MM.1S (cell line): ENCODE data around the gene CCM2L.

ENCODE experiments used
- EZH2 ChIP-seq: fragments of 300-600 bp; sonication (generic); optimal IDR thresholded peaks from 2 replicates; pipeline ENCODE3; 2017; ENCODE audit warnings: low read depth, mild to moderate bottlenecking, antibody characterized with exemption, low read length, mixed read lengths
- TF ChIP-seq, protein P1 (sequence below): fragments of 300-600 bp; sonication (generic); IDR thresholded peaks from 2 replicates; pipeline ENCODE4 v1.5.1; 2016; ENCODE audit warnings: antibody characterized with exemption, low read length, mixed read lengths

GRCh38 chr20:32035426-32035779, 25.2 kb downstream of the CCM2L start:
- TF ChIP-seq, protein P1, sequence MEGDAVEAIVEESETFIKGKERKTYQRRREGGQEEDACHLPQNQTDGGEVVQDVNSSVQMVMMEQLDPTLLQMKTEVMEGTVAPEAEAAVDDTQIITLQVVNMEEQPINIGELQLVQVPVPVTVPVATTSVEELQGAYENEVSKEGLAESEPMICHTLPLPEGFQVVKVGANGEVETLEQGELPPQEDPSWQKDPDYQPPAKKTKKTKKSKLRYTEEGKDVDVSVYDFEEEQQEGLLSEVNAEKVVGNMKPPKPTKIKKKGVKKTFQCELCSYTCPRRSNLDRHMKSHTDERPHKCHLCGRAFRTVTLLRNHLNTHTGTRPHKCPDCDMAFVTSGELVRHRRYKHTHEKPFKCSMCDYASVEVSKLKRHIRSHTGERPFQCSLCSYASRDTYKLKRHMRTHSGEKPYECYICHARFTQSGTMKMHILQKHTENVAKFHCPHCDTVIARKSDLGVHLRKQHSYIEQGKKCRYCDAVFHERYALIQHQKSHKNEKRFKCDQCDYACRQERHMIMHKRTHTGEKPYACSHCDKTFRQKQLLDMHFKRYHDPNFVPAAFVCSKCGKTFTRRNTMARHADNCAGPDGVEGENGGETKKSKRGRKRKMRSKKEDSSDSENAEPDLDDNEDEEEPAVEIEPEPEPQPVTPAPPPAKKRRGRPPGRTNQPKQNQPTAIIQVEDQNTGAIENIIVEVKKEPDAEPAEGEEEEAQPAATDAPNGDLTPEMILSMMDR = no peak
- TF ChIP-seq EZH2 = no peak
